Measurements from ENCODE around the gene TMEM156.

DNA sequence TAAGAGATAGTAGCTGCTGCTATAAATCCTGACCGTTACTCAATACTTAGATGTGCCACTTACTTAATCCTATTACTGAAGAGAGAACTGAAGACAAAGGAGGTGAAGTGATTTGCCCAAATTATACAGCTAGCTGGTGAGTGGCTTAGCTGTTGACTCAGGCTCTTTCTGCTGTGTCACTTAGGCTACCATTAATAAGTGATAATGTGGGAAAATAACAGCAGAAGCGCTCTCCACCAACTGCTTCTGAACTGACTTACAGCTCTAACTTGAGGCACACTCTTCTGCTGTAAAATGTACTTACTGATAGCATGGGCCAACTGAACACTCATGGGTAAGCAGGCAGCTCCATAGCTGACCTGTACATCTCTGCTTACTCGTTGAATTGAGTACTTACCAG, 22.3 kb upstream of the TMEM156 start:
- TF ChIP-seq POLR2AphosphoS5 (IDR thresholded peaks at IDR 0.05) (no peak), EP300 (IDR thresholded peaks at IDR 0.05) (no peak)
